SH-SY5Y (cell line): ENCODE results near the gene MGA.

Source experiments
- GATA2 ChIP-seq: IDR thresholded peaks from 2 replicates; pipeline ENCODE4 v1.6.1; 2011; ENCODE audit warnings: mild to moderate bottlenecking, low read depth, low read length
- GATA3 ChIP-seq: IDR thresholded peaks from 2 replicates; pipeline ENCODE4 v1.6.1; 2011; ENCODE audit warnings: low read depth, mild to moderate bottlenecking, low read length, moderate library complexity

GRCh38 chr15:41735046-41735445, 74.8 kb downstream of the MGA start:
- TF ChIP-seq GATA2 (no peak), GATA3 (no peak)
